ENCODE results near the gene WDR70. TPM values are rescaled to one million over a fixed set of nuclear protein-coding genes. Genes with fewer than 3 reads are reported as not detected.
"Not testable (repeated sequence)": the region's sequence is repeated elsewhere in the genome, so short reads cannot be mapped to it uniquely, and the experiment has no call there.

WDR70 gene
- total RNA-seq, 1 donor from 2014 or later: 10.2 TPM

- DNase-seq (ENCODE audit: low spot score) (no peak), ATAC-seq (no peak)
Measured at GRCh38 chr5:37506722-37507121, 127.6 kb downstream of the WDR70 start.

GRCh38 chr5:37511646-37512045 lies 132.5 kb downstream of the WDR70 start:
- ATAC-seq: no peak
- no peak for DNase-seq (ENCODE audit: low spot score)

DNA sequence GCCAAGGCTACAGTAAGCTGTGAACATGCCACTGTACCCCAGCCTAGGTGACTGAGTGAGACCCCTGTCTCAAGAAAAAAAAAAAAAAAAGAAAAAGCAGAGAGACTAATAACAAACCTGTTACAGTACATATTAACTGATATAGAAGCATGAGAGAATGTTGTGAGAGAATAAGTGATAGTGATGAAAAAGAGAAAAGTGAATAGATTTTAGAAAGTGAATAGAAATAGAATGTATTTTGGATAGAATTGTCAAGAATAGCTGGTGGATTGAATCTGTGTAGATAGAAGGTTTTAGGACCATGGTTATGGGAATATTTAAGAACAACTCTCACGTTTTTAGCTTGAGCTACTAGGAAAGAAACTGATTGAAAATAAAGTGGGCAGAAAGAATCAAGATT lies 135.8 kb downstream of the WDR70 start:
- DNase-seq (ENCODE audit: low spot score) (no peak), ATAC-seq (no peak)

GRCh38 chr5:37517686-37518085 lies 138.6 kb downstream of the WDR70 start:
- ATAC-seq: no peak
- DNase-seq (ENCODE audit: low spot score): no peak

- DNase-seq (ENCODE audit: low spot score): not testable (repeated sequence)
Measured at GRCh38 chr5:37518356-37518755, 139.2 kb downstream of the WDR70 start.

DNA sequence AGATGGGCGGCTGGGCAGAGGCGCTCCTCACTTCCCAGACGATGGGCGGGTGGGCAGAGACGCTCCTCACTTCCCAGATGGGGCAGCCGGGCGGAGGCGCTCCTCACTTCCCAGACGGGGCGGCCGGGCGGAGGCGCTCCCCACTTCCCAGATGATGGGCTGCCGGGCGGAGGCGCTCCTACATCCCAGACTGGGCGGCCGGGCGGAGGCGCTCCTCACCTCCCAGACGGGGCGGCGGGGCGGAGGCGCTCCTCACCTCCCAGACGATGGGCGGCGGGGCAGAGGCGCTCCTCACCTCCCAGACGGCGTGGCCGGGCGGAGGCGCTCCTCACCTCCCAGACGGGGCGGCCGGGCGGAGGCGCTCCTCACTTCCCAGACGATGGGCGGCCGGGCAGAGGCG lies 140.2 kb downstream of the WDR70 start:
- ATAC-seq (no peak), DNase-seq (ENCODE audit: low spot score) (no peak)

More at GRCh38 chr5:37518356-37518755, 139.2 kb downstream of the WDR70 start:
- not testable (repeated sequence) for ATAC-seq

GRCh38 chr5:37519807-37520206 lies 140.7 kb downstream of the WDR70 start:
- DNase-seq (ENCODE audit: low spot score) (no peak), ATAC-seq (no peak)

GRCh38 chr5:37520811-37521210 lies 141.7 kb downstream of the WDR70 start:
- no peak for DNase-seq (ENCODE audit: low spot score)
- peak; percentile 94 for ATAC-seq

GRCh38 chr5:37532976-37533740 lies 154.0 kb downstream of the WDR70 start:
- DNase-seq (ENCODE audit: low spot score) (no peak), ATAC-seq (no peak)

DNA sequence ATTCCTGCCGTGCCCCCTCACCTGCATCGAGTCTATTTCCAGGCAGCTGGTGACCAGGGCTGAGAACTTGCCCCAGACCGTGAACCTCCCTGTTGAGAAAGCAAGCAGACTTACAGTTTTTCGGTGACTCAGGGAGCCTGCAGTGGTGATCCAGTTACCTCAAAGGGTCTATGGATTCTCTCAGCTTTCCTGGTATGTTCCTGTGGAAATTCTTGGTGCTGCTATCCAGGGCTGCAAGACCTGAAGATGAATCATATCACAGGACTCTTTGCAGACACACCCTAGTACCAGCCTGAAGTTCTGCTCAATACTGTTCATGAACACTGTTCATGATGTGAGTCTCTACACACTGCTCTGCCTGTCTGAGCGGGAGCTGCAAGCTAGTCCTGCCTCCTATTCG lies 154.7 kb downstream of the WDR70 start:
- no peak for ATAC-seq

DNA sequence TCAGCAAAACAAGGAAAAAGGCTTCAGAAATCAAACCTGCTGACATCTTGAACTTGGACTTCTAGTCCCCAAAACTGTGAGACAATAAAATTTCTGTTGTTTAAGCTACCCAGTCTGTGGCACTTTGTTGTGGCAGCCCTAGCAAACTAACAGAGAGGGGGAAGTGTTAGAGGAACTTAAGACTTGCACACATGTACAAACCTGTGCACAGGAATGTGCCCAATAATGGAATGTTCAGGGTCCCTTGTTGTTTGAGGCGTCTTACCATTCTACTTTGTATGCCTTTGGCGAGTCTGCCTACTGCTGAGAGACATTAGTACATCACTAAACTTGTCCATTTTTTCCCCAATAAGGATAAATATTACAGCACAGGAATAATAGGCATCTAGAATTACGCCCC lies 160.3 kb downstream of the WDR70 start:
- ATAC-seq (no peak), DNase-seq (ENCODE audit: low spot score) (no peak)

More for the DNA sequence above, 154.7 kb downstream of the WDR70 start:
- DNase-seq (ENCODE audit: low spot score): no peak

DNA sequence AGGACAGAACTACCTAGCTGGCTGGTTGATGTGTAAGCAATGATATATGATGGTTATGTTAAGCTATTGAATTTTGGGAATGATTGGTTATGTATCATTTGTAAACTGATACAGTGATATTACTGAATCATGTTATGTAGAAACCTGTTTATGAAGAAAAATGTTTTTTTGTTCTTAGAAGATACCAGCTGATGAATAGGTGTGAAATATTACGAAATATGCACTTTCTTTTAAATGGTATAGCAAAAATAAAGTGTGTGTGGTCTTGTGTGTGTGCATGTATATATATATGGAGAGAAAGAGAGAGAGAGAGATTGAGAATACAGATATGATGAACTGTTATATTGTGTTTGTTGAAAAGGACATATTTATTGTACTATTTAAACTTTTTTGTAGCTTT lies 164.1 kb downstream of the WDR70 start:
- ATAC-seq (no peak), DNase-seq (ENCODE audit: low spot score) (no peak)

GRCh38 chr5:37549411-37549810 lies 170.3 kb downstream of the WDR70 start:
- no peak for ATAC-seq
- DNase-seq (ENCODE audit: low spot score): no peak

DNA sequence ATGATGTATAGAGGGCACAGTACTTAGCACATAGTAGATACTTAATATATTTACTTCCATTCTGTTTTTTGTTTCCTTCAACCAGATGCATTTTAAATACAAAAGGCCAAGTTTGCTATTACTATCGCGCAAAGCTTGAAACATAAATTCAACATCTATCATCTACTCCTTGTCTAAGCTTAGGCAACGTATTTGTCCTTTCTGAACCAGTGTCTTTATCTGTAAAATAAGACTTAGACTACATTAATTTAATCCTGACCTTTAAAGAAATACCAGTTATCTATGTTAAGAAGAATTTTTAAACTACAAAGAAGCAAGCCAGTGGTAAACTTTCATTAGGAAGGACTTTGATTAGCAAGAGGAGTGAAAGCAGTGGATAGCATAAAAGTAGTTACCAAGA lies 173.0 kb downstream of the WDR70 start:
- ATAC-seq: no peak
- no peak for DNase-seq (ENCODE audit: low spot score)

- no peak for DNase-seq (ENCODE audit: low spot score)
- peak; percentile 59 for ATAC-seq
Measured at GRCh38 chr5:37552770-37553719, 173.9 kb downstream of the WDR70 start.

DNA sequence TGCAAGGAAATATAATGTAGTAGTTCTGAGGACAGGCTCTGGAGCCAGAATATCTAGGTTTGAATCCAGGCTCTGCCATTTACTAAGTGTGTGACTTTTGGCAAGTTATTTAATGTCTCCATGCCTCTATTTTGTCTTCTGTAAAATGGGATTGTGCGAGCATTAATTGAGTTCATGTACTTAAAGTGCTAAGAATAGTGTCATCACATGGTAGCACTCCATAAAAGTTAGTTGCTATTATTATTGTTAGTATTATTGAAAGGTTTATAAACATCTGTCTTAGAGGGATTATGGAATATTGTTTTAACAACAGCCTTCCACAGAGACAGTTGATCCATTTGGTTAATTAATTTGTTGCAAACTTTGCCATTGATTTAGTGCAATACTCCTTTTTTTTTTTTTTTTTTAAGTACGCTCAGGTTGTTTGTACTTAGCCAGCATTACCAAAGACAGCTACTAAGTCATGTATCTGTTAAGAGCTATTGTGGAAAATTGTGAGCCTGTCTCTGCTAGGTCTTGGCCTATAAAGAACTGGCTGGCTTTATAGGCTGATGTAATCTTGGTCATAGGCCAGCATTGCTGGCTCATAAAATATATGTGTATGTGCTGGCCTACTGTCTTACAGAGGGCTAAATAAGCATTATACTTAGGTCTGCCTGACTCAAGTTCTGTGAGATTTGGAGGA lies 174.7 kb downstream of the WDR70 start:
- DNase-seq (ENCODE audit: low spot score) (no peak), ATAC-seq (peak; percentile 38)

DNA sequence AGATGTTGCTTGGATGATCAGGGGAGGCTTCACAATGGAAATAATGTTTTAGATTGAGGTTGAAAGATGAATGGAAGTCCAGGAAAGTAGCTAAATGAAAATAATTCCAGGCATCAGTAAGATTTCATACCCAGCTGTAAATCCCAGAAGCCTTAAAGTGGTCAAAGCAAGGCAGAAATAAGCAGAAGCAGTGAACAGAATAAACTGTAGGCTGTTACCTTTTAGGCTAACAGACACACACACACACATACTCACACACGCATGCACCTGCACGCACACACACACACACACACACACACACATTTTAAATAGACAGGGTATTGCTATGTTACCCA lies 175.3 kb downstream of the WDR70 start:
- DNase-seq (ENCODE audit: low spot score) (no peak), ATAC-seq (no peak)

DNA sequence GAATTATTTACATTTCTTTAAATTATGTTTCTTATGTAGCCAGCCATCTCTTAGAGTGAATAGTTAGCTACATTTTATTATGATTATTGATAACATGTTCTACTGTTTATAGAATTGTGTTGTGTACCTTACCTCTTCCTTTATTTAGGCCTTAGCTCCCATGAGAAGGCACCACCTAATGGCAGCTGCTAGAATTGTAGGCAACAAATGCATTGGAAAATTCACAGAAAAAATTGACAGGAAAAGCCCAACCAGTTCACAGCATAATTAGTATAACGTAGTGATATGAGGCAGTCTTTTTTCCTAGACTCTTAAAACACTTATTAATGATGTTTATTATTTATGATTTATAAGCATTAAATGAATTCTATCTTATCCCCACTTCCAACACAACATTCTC lies 175.8 kb downstream of the WDR70 start:
- peak; percentile 75 for ATAC-seq

DNA sequence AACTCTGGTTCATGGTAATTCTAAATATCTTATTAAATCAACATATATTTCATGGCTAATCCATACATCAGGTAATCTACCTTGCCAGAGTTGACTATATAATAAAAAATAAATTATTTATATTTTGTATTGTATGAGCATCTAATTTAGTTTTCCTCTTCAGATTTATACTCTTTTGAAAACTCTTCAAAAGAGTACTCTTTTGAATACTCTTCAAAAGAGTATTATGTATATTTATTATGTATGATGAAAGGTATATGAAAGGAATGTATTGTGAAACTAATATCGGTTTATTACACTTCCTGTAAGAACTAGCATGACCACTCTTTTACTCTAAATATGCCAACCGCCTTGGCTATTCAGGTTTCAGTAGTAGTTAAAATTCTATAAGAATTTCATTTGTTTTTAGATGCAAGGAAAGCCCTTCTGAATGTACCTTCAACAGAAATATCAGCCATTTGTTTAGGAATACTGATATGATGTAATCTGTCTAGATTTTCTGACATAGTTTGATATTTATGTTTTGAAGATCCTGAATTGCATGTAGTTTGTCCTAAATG lies 178.7 kb downstream of the WDR70 start:
- ATAC-seq (no peak), DNase-seq (ENCODE audit: low spot score) (no peak)

More for the DNA sequence above, 175.8 kb downstream of the WDR70 start:
- DNase-seq (ENCODE audit: low spot score): no peak

- no peak for ATAC-seq
Measured at GRCh38 chr5:37565062-37565670, 186.0 kb downstream of the WDR70 start.

DNA sequence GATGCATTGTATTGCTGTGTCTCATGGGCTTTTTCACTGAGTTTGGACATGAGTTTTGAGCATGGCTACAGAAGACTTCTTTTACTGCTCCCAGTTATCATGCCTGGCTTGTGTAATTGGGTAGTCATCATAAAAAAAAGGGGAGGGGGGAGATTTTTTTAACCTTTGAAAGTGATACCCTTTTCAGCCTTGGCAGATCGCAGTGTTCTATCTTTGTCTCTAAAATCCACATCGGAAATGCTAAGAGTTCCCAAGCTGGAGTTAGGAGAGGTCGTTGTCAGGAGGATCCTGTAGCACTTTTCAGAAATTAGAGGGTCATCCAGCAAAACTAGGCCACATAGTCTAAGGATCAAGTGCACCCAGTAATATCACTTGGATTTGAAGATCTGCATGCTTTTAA lies 188.4 kb downstream of the WDR70 start:
- no peak for ATAC-seq

More at GRCh38 chr5:37565062-37565670, 186.0 kb downstream of the WDR70 start:
- DNase-seq (ENCODE audit: low spot score): no peak

More for the DNA sequence above, 188.4 kb downstream of the WDR70 start:
- DNase-seq (ENCODE audit: low spot score): no peak

Measured in left lobe of liver (tissue), 2 donors.